Kidney epithelial cell (primary cell): Measurements from ENCODE around the gene MEDAG. TPM values are rescaled to one million over a fixed set of nuclear protein-coding genes. Genes with fewer than 3 reads are reported as not detected.

Experiments used
- DNase-seq: peaks from one replicate; pipeline ENCODE4 v3.0.0-alpha.2; 2010; ENCODE audit warnings: low read depth
- H3K27me3 ChIP-seq: 2 replicates; pipeline ENCODE4 v1.6.0; 2011; ENCODE audit warnings: low read length; ENCODE audit not compliant: control insufficient read depth, insufficient read depth
- H3K36me3 ChIP-seq: 2 replicates; pipeline ENCODE4 v1.5.1; 2011; ENCODE audit warnings: low read length; ENCODE audit not compliant: control insufficient read depth, insufficient read depth
- H3K4me3 ChIP-seq: 2 replicates; pipeline ENCODE4 v1.5.1; 2011; ENCODE audit warnings: low read depth, mild to moderate bottlenecking, control low read depth, low read length
- total RNA-seq: library from RNA; depleted of rRNA; stranded (reverse); fragments of >200 nt; gene quantifications from 2 replicates; pipeline ENCODE4 v1.2.3, GENCODE V29; 2015
- TF ChIP-seq, protein P1 (sequence below): IDR thresholded peaks from 2 replicates; pipeline ENCODE4 v1.5.1; 2011; ENCODE audit warnings: mild to moderate bottlenecking, moderate library complexity, low read length, control low read depth, inconsistent platforms; ENCODE audit not compliant: insufficient read depth, poor library complexity, severe bottlenecking

MEDAG gene
- total RNA-seq, 1 donor from 2014 or later: 3.2 TPM

DNA sequence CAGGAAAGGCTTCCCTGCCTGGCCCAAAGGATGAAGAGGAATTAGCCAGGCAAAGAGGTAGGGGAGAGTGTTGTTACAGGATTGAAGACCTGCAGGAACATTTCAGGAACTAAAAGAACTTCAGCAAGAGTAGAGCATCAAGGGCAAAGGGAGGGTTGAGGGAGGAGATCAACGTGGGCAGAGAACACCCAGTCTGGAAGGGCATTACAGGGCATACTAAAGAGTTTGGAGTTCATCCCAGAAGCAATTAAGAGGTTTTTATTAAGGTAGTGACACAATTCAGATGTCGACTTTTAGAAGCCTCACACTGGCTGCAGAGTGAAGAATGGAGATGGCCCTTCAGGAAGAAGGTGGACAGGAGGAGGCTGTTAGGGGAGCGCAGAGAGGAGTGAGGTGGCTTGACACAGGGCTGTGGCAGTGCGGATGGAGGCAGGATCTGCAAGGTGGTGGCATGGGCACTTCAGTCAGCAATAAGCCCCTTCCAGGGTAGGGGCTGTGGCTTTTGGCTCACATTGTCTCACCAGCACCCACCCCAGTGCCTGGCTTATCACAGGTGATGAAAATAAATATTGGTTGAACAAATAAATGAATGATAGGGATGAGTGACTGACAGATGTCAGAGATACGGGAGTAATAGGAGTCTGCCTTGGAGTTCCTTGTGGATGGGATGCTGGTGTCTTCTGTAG, 51.3 kb downstream of the MEDAG start:
- H3K36me3 ChIP-seq: no peaks in the 10 kb centered on the region
- TF ChIP-seq, protein P1, sequence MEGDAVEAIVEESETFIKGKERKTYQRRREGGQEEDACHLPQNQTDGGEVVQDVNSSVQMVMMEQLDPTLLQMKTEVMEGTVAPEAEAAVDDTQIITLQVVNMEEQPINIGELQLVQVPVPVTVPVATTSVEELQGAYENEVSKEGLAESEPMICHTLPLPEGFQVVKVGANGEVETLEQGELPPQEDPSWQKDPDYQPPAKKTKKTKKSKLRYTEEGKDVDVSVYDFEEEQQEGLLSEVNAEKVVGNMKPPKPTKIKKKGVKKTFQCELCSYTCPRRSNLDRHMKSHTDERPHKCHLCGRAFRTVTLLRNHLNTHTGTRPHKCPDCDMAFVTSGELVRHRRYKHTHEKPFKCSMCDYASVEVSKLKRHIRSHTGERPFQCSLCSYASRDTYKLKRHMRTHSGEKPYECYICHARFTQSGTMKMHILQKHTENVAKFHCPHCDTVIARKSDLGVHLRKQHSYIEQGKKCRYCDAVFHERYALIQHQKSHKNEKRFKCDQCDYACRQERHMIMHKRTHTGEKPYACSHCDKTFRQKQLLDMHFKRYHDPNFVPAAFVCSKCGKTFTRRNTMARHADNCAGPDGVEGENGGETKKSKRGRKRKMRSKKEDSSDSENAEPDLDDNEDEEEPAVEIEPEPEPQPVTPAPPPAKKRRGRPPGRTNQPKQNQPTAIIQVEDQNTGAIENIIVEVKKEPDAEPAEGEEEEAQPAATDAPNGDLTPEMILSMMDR: no peak
- no peak for DNase-seq
- H3K27me3 ChIP-seq: peaks cover 2% of the 10 kb centered on the region
- no peak overlapping the region for H3K4me3 ChIP-seq

DNA sequence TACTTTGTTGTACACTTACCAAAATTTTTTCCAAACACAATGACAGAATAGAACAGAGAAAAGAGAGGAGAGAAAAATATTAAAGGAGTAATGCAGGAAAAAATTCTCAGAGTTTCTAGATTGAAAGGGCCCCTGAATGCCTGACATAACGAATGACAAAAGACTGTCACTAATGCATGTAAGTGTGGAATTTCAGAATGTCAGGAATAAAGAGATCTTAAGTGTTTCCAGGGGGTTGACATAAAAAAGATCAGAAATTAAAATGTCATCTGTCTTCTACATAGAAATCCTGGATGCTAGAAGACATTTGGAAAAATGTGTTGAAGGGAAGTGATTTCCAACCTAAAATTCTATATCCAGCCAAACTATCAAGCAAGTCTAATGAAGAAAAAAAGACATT, 53.6 kb downstream of the MEDAG start:
- H3K36me3 ChIP-seq: no peaks in the 10 kb centered on the region
- no peak overlapping the region for H3K4me3 ChIP-seq
- H3K27me3 ChIP-seq: peaks cover 2% of the 10 kb centered on the region
- DNase-seq: no peak
- TF ChIP-seq, protein P1: no peak

DNA sequence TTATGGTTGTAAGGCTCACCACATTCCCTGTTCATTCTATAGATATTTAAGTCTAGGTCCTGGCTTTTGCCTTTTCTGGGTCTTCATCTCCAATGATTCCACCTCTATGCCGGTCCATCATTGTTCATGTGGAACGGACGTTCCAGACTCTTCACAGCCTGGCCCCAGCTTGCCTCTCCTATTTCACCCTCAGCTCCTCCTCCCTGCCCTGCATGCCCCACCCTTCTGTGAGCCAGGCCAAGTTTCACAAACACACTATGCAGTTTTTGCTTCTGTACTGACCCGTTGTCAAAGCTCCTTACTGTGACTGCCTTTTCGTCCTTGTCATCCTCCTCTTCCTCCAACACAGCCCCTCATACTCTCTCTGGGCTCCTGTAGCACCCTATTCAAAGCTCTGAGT, 57.7 kb downstream of the MEDAG start:
- DNase-seq: no peak
- TF ChIP-seq, protein P1: no peak
- H3K27me3 ChIP-seq: peaks cover 2% of the 10 kb centered on the region

DNA sequence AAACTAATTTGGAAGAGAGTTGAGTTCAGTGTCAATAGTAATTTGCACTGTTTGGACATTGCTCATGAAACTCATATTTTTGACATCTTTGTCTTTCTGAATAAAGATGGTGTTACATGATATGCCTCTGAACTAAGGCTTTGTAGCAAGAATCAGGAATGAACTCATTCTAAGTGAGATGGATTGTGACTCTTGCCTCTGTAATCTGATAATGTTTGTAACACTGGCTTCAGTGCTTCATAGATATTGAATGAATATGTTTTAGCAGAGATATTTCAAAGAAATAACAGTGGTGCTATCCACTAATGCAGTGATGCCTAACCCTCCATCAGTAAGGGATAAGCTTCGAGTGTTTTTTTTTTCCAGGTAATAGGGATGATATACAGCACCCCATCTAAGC, 59.3 kb downstream of the MEDAG start:
- Histone ChIP-seq H3K36me3 (no peaks in the 10 kb centered on the region), H3K4me3 (no peak overlapping the region), H3K27me3 (peaks cover 2% of the 10 kb centered on the region)
- TF ChIP-seq, protein P1: no peak
- DNase-seq: no peak

More for the DNA sequence above, 57.7 kb downstream of the MEDAG start:
- Histone ChIP-seq H3K4me3 (no peak overlapping the region), H3K36me3 (no peaks in the 10 kb centered on the region)

DNA sequence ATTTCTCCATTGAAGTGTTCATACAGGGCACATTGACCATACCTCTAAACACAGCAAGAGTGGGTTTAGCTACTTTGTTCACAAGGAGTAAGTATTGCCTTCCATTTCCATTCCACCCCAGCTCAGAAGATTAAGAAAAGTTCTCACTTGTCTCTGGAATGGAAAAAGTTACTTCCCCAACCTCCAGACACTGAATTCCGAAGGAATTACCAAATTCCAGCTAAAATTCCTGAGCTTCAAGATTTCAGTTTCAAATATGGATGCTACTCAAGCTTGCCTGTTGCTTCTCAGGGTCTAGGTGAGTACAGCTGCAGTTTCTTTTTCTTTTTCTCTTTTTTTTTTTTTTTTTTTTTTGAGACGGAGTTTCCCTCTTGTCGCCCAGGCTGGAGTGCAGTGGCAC, 60.0 kb downstream of the MEDAG start:
- TF ChIP-seq, protein P1: no peak
- Histone ChIP-seq H3K36me3 (no peaks in the 10 kb centered on the region), H3K27me3 (peaks cover under 1% of the 10 kb centered on the region), H3K4me3 (no peak overlapping the region)
- no peak for DNase-seq

DNA sequence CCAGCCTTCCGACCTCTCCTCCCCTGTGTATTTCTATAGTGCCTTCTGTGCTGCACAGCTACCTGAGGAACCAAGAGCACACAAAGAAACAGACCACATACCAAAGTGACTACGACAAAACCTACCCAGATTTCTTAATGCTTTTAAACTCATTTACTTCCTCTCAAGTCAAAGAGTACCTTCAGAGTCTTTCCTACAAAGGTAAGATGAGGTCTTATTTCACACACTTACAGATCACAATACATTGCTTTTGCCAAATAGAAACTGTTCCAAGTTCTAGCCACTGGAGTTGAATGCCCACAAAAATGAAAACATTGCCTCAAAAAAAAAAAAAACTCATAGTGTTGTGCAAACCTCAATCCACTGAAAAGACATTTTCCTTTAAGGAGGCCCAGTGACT, 62.8 kb downstream of the MEDAG start:
- TF ChIP-seq, protein P1: no peak
- no peak for DNase-seq
- H3K27me3 ChIP-seq: no peaks in the 10 kb centered on the region
- no peak overlapping the region for H3K4me3 ChIP-seq
- H3K36me3 ChIP-seq: no peaks in the 10 kb centered on the region
